Measurements from ENCODE around the gene SLC38A10.
"Not testable (repeated sequence)": the region's sequence is repeated elsewhere in the genome, so short reads cannot be mapped to it uniquely, and the experiment has no call there.

SLC38A10 gene

GRCh38 chr17:81310949-81311550 lies 15.9 kb upstream of the SLC38A10 start:
- no peak for DNase-seq

- DNase-seq = no peak
These were observed 15.0 kb upstream of the SLC38A10 start for GRCh38 chr17:81309859-81310839.

- peak; percentile 96 for DNase-seq
These were observed 14.2 kb upstream of the SLC38A10 start for GRCh38 chr17:81309140-81309858.

GRCh38 chr17:81308784-81309139 lies 13.7 kb upstream of the SLC38A10 start:
- DNase-seq = not testable (repeated sequence)

GRCh38 chr17:81307636-81308560 lies 12.8 kb upstream of the SLC38A10 start:
- DNase-seq = no peak

- DNase-seq = no peak
These were observed 11.9 kb upstream of the SLC38A10 start for GRCh38 chr17:81306898-81307510.

GRCh38 chr17:81306491-81306890 lies 11.4 kb upstream of the SLC38A10 start:
- DNase-seq = no peak

GRCh38 chr17:81305051-81305630 lies 10.0 kb upstream of the SLC38A10 start:
- no peak for DNase-seq

- no peak for DNase-seq
These were observed 9.3 kb upstream of the SLC38A10 start for GRCh38 chr17:81304196-81305015.

- DNase-seq = no peak
These were observed 8.3 kb upstream of the SLC38A10 start for GRCh38 chr17:81303385-81303784.

- no peak for DNase-seq
These were observed 7.8 kb upstream of the SLC38A10 start for GRCh38 chr17:81302861-81303333.

GRCh38 chr17:81302324-81302723 lies 7.2 kb upstream of the SLC38A10 start:
- no peak for DNase-seq

GRCh38 chr17:81301195-81302144 lies 6.4 kb upstream of the SLC38A10 start:
- no peak for DNase-seq

- no peak for DNase-seq
These were observed 5.6 kb upstream of the SLC38A10 start for GRCh38 chr17:81300586-81301155.

- no peak for DNase-seq
These were observed 4.9 kb upstream of the SLC38A10 start for GRCh38 chr17:81299846-81300585.

GRCh38 chr17:81298991-81299738 lies 4.1 kb upstream of the SLC38A10 start:
- DNase-seq = no peak

- no peak for DNase-seq
These were observed 3.4 kb upstream of the SLC38A10 start for GRCh38 chr17:81298325-81298990.
